ENCODE data around the gene SEZ6.

The SEZ6 gene

GRCh38 chr17:28950017-28950751, 55.6 kb downstream of the SEZ6 start (continued):
- TF ChIP-seq ZSCAN5A (tag by site-specific recombination; IDR thresholded peaks at IDR 0.05) (no peak), ZSCAN30 (tag by site-specific recombination; IDR thresholded peaks at IDR 0.05) (no peak), PATZ1 (tag by site-specific recombination; IDR thresholded peaks at IDR 0.05) (peak; percentile 88), SP7 (tag by site-specific recombination; IDR thresholded peaks at IDR 0.05) (no peak; the same call in 1 of the 2 replicates), SALL2 (tag by site-specific recombination; IDR thresholded peaks at IDR 0.05; ENCODE audit: borderline replicate concordance) (no peak), ZNF768 (tag by site-specific recombination; IDR thresholded peaks at IDR 0.05) (no peak), ZNF423 (tag by site-specific recombination; IDR thresholded peaks at IDR 0.05) (peak; percentile 76; the same call in 1 of the 2 replicates), ZNF146 (tag by site-specific recombination; IDR thresholded peaks at IDR 0.05) (no peak), ZNF549 (tag by site-specific recombination; IDR thresholded peaks at IDR 0.05) (no peak), ZNF157 (tag by site-specific recombination; IDR thresholded peaks at IDR 0.05) (no peak), ZNF211 (tag by site-specific recombination; IDR thresholded peaks at IDR 0.05; ENCODE audit: low read depth) (no peak), ZNF596 (tag by site-specific recombination; IDR thresholded peaks at IDR 0.05) (no peak), TSHZ1 (tag by site-specific recombination; IDR thresholded peaks at IDR 0.05; ENCODE audit: borderline replicate concordance) (no peak), ZNF785 (tag by site-specific recombination; IDR thresholded peaks at IDR 0.05) (no peak), BCL11B (tag by site-specific recombination; IDR thresholded peaks at IDR 0.05; ENCODE audit: low read depth) (no peak), ZNF121 (tag by site-specific recombination; IDR thresholded peaks at IDR 0.05) (no peak)

GRCh38 chr17:28949185-28950016, 56.4 kb downstream of the SEZ6 start:
- Histone ChIP-seq H3K4me3 (ENCODE audit: low read depth, low read length) (peak overlapping the region; percentile 87), H3K27ac (ENCODE audit: extremely low read depth, low read depth, low read length) (peak overlapping the region; percentile 81), H3K4me1 (ENCODE audit: control insufficient read depth, insufficient read depth, low read length) (peaks cover 18% of the 10 kb centered on the region), H3K9me3 (ENCODE audit: control insufficient read depth, insufficient read depth, low read depth, low read length) (no peaks in the 10 kb centered on the region), H3K36me3 (ENCODE audit: control insufficient read depth in 2 of 2, insufficient read depth in 1 of 2, low read length in 2 of 2) (peaks cover 13 to 15% of the 10 kb centered on the region in 2 experiments)
- ChIA-PET CTCF (interaction anchor here (0.5 to 18.9 kb wide), 12 partner anchors 17 to 223 kb away, joined by 3 to 680 read pairs (median 4); partner anchors contain the start of gene TLCD1), POLR2A (interaction anchor here (0.6 to 2.3 kb wide), 15 partner anchors 9 to 613 kb away, joined by 3 to 48 read pairs (median 4); partner anchors contain the start of genes BLTP2, FLOT2, NEK8 and RPL23A)
- no peak for TF ChIP-seq ZNF391 (tag by site-specific recombination; IDR thresholded peaks at IDR 0.05; ENCODE audit: borderline replicate concordance, low read depth)
- peak; percentile 71 for TF ChIP-seq ZBTB26 (tag by site-specific recombination; optimal IDR thresholded peaks at IDR 0.05)
- TF ChIP-seq REST (tag by site-specific recombination; IDR thresholded peaks at IDR 0.05) = no peak; the same call in 1 of the 2 replicates
- TF ChIP-seq SP3 (tag by site-specific recombination; IDR thresholded peaks at IDR 0.05) = peak; percentile 52
- peak; percentile 85; the same call in 1 of the 2 replicates for TF ChIP-seq ZBTB20 (tag by site-specific recombination; IDR thresholded peaks at IDR 0.05)
- peak; percentile 25; the same call in 1 of the 2 replicates for TF ChIP-seq YY2 (tag by site-specific recombination; IDR thresholded peaks at IDR 0.05)
